Activated effector memory CD4-positive, alpha-beta T cell treated with anti-CD3 and anti-CD28 coated beads, Interleukin-2, amount 50 U/mL, for 16 hours (primary cell): ENCODE measurements around the gene TMEM222.
"Not testable (repeated sequence)": the region's sequence is repeated elsewhere in the genome, so short reads cannot be mapped to it uniquely, and the experiment has no call there.

ENCODE experiments used
- DNase-seq: peaks from one replicate; pipeline ENCODE4 v3.0.0-alpha.2; 2020

Gene TMEM222

DNA sequence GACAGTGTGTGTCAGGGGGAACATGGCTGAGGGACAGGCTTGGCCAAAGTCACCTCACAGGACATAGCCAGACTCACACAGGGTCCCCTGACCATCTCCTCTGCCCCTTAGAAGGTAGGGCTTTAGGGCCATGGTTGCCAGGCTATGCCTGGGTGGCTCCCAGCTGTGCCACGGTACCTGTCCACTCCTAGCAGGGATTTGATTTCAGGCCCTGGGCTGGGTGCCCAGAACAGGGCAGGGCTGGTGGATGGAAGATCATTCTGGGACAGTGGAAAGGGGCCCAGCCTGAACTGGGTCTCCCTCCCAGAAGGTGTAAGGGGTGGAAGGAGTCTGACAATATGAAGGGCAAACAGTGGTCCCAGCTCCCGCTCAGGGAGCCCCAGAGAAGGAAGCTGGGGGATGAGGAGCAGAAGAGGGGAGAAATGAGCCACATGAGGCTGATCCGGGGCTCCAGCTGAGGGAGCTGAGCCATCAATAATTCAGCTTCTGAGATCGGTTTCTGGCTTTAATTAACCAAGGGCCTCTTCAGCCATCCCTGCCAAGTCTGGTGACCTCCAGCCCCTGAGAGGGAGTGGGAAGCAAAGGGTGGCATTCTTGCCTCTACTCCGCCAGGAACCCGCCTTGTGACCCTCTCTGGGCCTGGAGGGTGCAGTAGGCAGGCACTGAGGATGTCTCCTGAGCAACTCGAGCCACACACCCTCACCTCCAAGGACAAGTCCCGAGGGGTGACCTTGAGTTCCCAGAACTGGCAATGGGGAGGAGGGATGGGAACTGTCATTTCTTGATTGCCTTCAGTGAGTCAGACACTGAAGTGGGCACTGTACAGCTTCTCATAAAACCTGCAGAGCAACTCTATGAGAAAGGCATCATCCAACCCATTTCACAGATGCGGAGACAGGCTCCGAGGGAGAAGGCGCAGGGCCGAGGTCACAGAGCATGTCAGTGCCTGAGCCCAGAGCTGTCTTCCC lies 59.1 kb downstream of the TMEM222 start:
- DNase-seq, result no peak

GRCh38 chr1:27381969-27382762 lies 60.2 kb downstream of the TMEM222 start:
- no peak for DNase-seq

DNA sequence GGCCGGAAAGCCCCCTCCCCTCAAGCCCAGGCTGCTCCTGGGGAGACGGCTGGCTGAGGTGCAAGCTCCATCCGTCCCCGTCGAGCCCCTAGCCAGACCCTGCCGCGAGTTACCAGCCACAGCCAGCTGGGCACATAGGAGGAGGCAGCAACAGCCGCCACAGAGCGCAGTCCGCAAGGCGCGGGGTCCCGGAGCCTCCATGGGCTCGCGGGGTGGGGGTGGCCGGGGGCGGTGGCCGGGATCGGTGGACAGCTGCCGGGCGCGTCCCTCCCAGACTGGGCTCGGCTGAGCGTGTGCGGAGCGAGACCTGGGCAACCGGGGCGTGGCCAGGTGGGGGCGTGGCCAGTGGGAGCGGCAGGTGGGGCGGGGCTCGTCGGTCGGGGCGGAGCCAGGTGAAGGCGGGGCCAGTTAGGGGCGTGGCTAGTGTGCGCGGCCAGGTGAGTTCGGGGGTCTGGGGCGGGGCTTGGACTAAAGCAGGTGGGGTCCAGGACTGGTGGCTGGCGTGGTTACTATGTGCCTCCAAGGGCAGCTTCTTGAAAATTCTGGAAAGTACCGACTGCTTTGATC lies 61.2 kb downstream of the TMEM222 start, which contains the start of gene CD164L2:
TSS of gene CD164L2 (minus strand) at position 295 of the 567 bp plus-strand sequence. CDS start at position 201, 94 bp downstream.
- DNase-seq, result peak; percentile 84

GRCh38 chr1:27383661-27384060 lies 61.7 kb downstream of the TMEM222 start:
- no peak for DNase-seq

GRCh38 chr1:27384797-27385196 lies 62.8 kb downstream of the TMEM222 start:
- not testable (repeated sequence) for DNase-seq
